GM23338 (cell line): Measurements from ENCODE around the gene MPP2. TPM values are rescaled to one million over a fixed set of nuclear protein-coding genes. Genes with fewer than 3 reads are reported as not detected.
"Not testable (repeated sequence)": the region's sequence is repeated elsewhere in the genome, so short reads cannot be mapped to it uniquely, and the experiment has no call there.

Experiments
- ATAC-seq: fragments of 200-7000 bp; cut with Tn5 transposase; 3 replicates; pipeline ENCODE4 v1.9.1; 2020
- DNase-seq: peaks from one replicate; pipeline ENCODE4 v3.0.0-alpha.2; 2015; ENCODE audit warnings: low spot score
- H2AFZ ChIP-seq: fragments of 200-600 bp; sonication (generic); 2 replicates; pipeline ENCODE4 v1.8.0; 2016; ENCODE audit warnings: antibody characterized with exemption, mild to moderate bottlenecking, moderate library complexity
- H3F3A ChIP-seq: fragments of 200-600 bp; sonication (generic); replicated peaks from 2 replicates; pipeline ENCODE4 v1.8.0; 2017; ENCODE audit warnings: antibody characterized with exemption, mixed run types, low read depth
- H3K27ac ChIP-seq: fragments of 200-600 bp; sonication (generic); 2 replicates; pipeline ENCODE4 v1.6.1; 2016; ENCODE audit warnings: low read depth
- H3K27me3 ChIP-seq: fragments of 200-600 bp; sonication (generic); 2 replicates; pipeline ENCODE4 v1.8.0; 2016; ENCODE audit warnings: mild to moderate bottlenecking, mixed run types, moderate library complexity; ENCODE audit not compliant: insufficient read depth
- H3K36me3 ChIP-seq: fragments of 200-600 bp; sonication (generic); 2 replicates; pipeline ENCODE4 v1.8.0; 2016; ENCODE audit warnings: mild to moderate bottlenecking; ENCODE audit not compliant: insufficient read depth
- H3K4me1 ChIP-seq: fragments of 200-600 bp; sonication (generic); 2 replicates; pipeline ENCODE4 v1.8.0; 2016; ENCODE audit warnings: mild to moderate bottlenecking, moderate library complexity; ENCODE audit not compliant: insufficient read depth
- H3K4me2 ChIP-seq: fragments of 200-600 bp; sonication (generic); 2 replicates; pipeline ENCODE4 v1.7.1; 2017; ENCODE audit warnings: mixed run types
- H3K4me3 ChIP-seq: fragments of 200-600 bp; sonication (generic); 2 replicates; pipeline ENCODE4 v1.6.1; 2016; ENCODE audit warnings: mixed run types
- H3K79me2 ChIP-seq: fragments of 200-600 bp; sonication (generic); replicated peaks from 2 replicates; pipeline ENCODE4 v1.8.0; 2017; ENCODE audit warnings: mild to moderate bottlenecking; ENCODE audit not compliant: insufficient read depth
- H3K9me2 ChIP-seq: fragments of 200-600 bp; sonication (generic); 2 replicates; pipeline ENCODE4 v1.8.0; 2017; ENCODE audit not compliant: insufficient read depth
- H4K20me1 ChIP-seq: fragments of 200-600 bp; sonication (generic); replicated peaks from 2 replicates; pipeline ENCODE4 v1.8.0; 2017; ENCODE audit warnings: mild to moderate bottlenecking; ENCODE audit not compliant: insufficient read depth
- H3K27ac Mint-ChIP-seq: 2 replicates; pipeline ENCODE4 v1.8.0; 2020; ENCODE audit warnings: inconsistent platforms, mild to moderate bottlenecking, moderate library complexity, mixed read lengths
- H3K27me3 Mint-ChIP-seq: 3 replicates; pipeline ENCODE4 v1.8.0; 2022; ENCODE audit warnings: low read depth, mild to moderate bottlenecking, moderate library complexity, mixed read lengths, inconsistent platforms; ENCODE audit not compliant: insufficient read depth, poor library complexity
- H3K36me3 Mint-ChIP-seq: 3 replicates; pipeline ENCODE4 v1.8.0; 2021; ENCODE audit warnings: low read depth, mild to moderate bottlenecking, inconsistent platforms, moderate library complexity, mixed read lengths
- H3K4me1 Mint-ChIP-seq: 3 replicates; pipeline ENCODE4 v1.8.0; 2020; ENCODE audit warnings: mild to moderate bottlenecking, inconsistent platforms, mixed read lengths
- H3K4me3 Mint-ChIP-seq: 3 replicates; pipeline ENCODE4 v1.8.0; 2021; ENCODE audit warnings: moderate library complexity, mild to moderate bottlenecking, inconsistent platforms, mixed read lengths
- H3K9me3 Mint-ChIP-seq: 3 replicates; pipeline ENCODE4 v1.8.0; 2020; ENCODE audit warnings: moderate library complexity, mild to moderate bottlenecking, inconsistent platforms, mixed read lengths
- CREB1 ChIP-seq: fragments of 250-450 bp; sonication (Bioruptor Pico); IDR thresholded peaks from 2 replicates; pipeline ENCODE4 v1.5.0; 2020; ENCODE audit warnings: low read depth, mild to moderate bottlenecking, moderate library complexity
- EZH2phosphoT487 ChIP-seq: fragments of 200-600 bp; sonication (generic); IDR thresholded peaks from one replicate; pipeline ENCODE4 v1.8.1; 2018; ENCODE audit warnings: antibody characterized with exemption; ENCODE audit not compliant: unreplicated experiment
- JUNB ChIP-seq: IDR thresholded peaks from one replicate; pipeline ENCODE4 v1.6.1; 2016; ENCODE audit warnings: antibody characterized with exemption; ENCODE audit not compliant: unreplicated experiment
- polyA plus RNA-seq: library from polyadenylated mRNA; unstranded; fragments of >200 nt; fragmentation: Nextera tagmentation; extraction: Ambion mirVana; gene quantifications from 2 replicates; pipeline ENCODE4 v1.2.1, GENCODE V29; 2016
- total RNA-seq: library from RNA; depleted of rRNA; stranded (reverse); fragments of >200 nt; shearing (Covaris generic); gene quantifications from 2 replicates; pipeline ENCODE4 v1.2.3, GENCODE V29; 2014
- TF ChIP-seq, protein P1 (sequence below): fragments of 250-450 bp; sonication (Bioruptor Pico); IDR thresholded peaks from 2 replicates; pipeline ENCODE4 v1.5.0; 2020; ENCODE audit warnings: mild to moderate bottlenecking, moderate library complexity
- TF ChIP-seq, protein P2 (sequence below), 2 experiments: fragments of 200-600 bp in 1 of 2; sonication (generic) in 1 of 2; conservative IDR thresholded peaks; 2 replicates each; pipeline versions ENCODE4 v1.5.1 to v1.6.1; 2016 to 2017; ENCODE audit warnings: antibody characterized with exemption in 2 of 2, low read depth in 2 of 2, mild to moderate bottlenecking in 2 of 2, moderate library complexity in 1 of 2
- TF ChIP-seq, protein P3 (sequence below): IDR thresholded peaks from 2 replicates; pipeline ENCODE4 v1.6.1; 2016; ENCODE audit warnings: antibody characterized with exemption

MPP2 gene
- total and polyA plus RNA-seq, 2 experiments from 2014 or later: 7.8 to 20.7 TPM

DNA sequence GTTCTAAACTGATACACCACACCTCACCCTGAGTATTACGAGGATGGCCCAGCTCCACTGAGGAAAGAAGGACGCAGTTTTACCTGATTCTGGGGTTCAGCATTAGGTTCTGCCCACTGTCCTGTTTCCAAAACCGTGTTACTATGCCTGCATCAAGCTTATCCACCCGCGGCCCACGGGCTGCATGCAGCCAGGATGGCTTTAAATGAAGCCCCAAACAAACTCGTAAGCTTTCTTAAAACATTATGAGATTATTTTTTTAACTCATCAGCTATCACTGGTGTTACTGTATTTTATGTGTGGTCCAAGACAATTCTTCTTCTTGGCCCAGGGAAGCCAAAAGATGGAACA is 64.4 kb downstream of the MPP2 start:
- Histone ChIP-seq H3K36me3 (no peaks in the 10 kb centered on the region), H3K79me2 (no peaks in the 10 kb centered on the region), H3K9me2 (no peaks in the 10 kb centered on the region), H3K4me3 (no peak overlapping the region), H3K27me3 (peaks cover 7% of the 10 kb centered on the region; the same call in 1 of the 2 replicates), H3F3A (no peaks in the 10 kb centered on the region), H3K27ac (no peak overlapping the region), H3K4me1 (peaks cover 11% of the 10 kb centered on the region; the same call in 1 of the 2 replicates), H2AFZ (no peak overlapping the region), H3K4me2 (no peak overlapping the region), H4K20me1 (no peaks in the 10 kb centered on the region)
- H3K27me3 Mint-ChIP-seq: peaks cover 6% of the 10 kb centered on the region
- no peaks in the 10 kb centered on the region for H3K36me3 Mint-ChIP-seq
- H3K4me1 Mint-ChIP-seq: peaks cover 25% of the 10 kb centered on the region
- H3K27ac Mint-ChIP-seq: no peak overlapping the region
- DNase-seq (no peak), ATAC-seq (no peak)
- TF ChIP-seq, protein P1, sequence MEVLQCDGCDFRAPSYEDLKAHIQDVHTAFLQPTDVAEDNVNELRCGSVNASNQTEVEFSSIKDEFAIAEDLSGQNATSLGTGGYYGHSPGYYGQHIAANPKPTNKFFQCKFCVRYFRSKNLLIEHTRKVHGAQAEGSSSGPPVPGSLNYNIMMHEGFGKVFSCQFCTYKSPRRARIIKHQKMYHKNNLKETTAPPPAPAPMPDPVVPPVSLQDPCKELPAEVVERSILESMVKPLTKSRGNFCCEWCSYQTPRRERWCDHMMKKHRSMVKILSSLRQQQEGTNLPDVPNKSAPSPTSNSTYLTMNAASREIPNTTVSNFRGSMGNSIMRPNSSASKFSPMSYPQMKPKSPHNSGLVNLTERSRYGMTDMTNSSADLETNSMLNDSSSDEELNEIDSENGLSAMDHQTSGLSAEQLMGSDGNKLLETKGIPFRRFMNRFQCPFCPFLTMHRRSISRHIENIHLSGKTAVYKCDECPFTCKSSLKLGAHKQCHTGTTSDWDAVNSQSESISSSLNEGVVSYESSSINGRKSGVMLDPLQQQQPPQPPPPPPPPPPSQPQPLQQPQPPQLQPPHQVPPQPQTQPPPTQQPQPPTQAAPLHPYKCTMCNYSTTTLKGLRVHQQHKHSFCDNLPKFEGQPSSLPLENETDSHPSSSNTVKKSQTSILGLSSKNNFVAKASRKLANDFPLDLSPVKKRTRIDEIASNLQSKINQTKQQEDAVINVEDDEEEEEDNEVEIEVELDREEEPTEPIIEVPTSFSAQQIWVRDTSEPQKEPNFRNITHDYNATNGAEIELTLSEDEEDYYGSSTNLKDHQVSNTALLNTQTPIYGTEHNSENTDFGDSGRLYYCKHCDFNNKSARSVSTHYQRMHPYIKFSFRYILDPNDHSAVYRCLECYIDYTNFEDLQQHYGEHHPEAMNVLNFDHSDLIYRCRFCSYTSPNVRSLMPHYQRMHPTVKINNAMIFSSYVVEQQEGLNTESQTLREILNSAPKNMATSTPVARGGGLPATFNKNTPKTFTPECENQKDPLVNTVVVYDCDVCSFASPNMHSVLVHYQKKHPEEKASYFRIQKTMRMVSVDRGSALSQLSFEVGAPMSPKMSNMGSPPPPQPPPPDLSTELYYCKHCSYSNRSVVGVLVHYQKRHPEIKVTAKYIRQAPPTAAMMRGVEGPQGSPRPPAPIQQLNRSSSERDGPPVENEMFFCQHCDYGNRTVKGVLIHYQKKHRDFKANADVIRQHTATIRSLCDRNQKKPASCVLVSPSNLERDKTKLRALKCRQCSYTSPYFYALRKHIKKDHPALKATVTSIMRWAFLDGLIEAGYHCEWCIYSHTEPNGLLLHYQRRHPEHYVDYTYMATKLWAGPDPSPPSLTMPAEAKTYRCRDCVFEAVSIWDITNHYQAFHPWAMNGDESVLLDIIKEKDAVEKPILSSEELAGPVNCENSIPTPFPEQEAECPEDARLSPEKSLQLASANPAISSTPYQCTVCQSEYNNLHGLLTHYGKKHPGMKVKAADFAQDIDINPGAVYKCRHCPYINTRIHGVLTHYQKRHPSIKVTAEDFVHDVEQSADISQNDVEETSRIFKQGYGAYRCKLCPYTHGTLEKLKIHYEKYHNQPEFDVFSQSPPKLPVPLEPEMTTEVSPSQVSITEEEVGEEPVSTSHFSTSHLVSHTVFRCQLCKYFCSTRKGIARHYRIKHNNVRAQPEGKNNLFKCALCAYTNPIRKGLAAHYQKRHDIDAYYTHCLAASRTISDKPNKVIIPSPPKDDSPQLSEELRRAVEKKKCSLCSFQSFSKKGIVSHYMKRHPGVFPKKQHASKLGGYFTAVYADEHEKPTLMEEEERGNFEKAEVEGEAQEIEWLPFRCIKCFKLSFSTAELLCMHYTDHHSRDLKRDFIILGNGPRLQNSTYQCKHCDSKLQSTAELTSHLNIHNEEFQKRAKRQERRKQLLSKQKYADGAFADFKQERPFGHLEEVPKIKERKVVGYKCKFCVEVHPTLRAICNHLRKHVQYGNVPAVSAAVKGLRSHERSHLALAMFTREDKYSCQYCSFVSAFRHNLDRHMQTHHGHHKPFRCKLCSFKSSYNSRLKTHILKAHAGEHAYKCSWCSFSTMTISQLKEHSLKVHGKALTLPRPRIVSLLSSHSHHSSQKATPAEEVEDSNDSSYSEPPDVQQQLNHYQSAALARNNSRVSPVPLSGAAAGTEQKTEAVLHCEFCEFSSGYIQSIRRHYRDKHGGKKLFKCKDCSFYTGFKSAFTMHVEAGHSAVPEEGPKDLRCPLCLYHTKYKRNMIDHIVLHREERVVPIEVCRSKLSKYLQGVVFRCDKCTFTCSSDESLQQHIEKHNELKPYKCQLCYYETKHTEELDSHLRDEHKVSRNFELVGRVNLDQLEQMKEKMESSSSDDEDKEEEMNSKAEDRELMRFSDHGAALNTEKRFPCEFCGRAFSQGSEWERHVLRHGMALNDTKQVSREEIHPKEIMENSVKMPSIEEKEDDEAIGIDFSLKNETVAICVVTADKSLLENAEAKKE (CRISPR knock-in tag): no peak
- TF ChIP-seq, protein P2, sequence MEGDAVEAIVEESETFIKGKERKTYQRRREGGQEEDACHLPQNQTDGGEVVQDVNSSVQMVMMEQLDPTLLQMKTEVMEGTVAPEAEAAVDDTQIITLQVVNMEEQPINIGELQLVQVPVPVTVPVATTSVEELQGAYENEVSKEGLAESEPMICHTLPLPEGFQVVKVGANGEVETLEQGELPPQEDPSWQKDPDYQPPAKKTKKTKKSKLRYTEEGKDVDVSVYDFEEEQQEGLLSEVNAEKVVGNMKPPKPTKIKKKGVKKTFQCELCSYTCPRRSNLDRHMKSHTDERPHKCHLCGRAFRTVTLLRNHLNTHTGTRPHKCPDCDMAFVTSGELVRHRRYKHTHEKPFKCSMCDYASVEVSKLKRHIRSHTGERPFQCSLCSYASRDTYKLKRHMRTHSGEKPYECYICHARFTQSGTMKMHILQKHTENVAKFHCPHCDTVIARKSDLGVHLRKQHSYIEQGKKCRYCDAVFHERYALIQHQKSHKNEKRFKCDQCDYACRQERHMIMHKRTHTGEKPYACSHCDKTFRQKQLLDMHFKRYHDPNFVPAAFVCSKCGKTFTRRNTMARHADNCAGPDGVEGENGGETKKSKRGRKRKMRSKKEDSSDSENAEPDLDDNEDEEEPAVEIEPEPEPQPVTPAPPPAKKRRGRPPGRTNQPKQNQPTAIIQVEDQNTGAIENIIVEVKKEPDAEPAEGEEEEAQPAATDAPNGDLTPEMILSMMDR (conservative IDR thresholded peaks at IDR 0.05; ENCODE audit: low read depth in 2 of 2): no peak
- no peak for TF ChIP-seq JUNB
- TF ChIP-seq, protein P3, sequence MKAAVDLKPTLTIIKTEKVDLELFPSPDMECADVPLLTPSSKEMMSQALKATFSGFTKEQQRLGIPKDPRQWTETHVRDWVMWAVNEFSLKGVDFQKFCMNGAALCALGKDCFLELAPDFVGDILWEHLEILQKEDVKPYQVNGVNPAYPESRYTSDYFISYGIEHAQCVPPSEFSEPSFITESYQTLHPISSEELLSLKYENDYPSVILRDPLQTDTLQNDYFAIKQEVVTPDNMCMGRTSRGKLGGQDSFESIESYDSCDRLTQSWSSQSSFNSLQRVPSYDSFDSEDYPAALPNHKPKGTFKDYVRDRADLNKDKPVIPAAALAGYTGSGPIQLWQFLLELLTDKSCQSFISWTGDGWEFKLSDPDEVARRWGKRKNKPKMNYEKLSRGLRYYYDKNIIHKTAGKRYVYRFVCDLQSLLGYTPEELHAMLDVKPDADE: no peak
- no peak for TF ChIP-seq CREB1 (CRISPR knock-in tag)
- TF ChIP-seq EZH2phosphoT487: no peak
- H3K9me3 Mint-ChIP-seq: no peaks in the 10 kb centered on the region
- H3K4me3 Mint-ChIP-seq: no peak overlapping the region

DNA sequence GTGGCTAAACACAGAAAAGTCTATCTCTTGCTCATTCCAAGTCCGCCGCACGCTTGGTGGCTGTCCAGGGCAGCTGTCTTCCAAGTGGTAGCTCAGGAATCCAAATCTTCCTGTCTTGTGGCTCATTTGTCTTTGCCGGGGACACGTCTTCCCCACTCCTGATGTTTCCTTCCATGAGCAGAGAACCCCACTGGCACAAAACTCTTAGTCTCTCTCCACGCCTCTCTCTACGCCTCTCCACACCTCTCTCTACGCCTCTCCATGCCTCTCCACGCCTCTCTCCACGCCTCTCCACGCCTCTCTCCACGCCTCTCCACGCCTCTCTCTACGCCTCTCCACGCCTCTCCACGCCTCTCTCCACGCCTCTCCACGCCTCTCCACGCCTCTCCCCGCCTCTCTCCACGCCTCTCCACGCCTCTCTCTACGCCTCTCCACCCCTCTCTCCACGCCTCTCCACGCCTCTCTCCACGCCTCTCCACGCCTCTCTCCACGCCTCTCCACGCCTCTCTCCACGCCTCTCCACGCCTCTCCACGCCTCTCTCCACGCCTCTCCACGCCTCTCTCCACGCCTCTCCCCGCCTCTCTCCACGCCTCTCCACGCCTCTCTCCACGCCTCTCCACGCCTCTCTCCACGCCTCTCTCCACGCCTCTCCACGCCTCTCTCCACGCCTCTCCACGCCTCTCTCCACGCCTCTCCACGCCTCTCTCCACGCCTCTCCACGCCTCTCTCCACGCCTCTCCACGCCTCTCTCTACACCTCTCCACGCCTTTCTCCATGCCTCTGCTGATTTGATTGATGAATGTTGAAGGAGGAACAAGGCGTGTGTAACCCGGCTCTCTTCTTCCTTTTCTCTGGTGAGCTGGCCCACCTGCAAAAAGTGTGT is 65.0 kb downstream of the MPP2 start:
- not testable (repeated sequence) for DNase-seq, H3K27me3 ChIP-seq, H3K9me2 ChIP-seq, H3K4me1 ChIP-seq, H3K36me3 Mint-ChIP-seq, H3K27ac ChIP-seq, H4K20me1 ChIP-seq, ATAC-seq, H3K36me3 ChIP-seq, H3K4me3 Mint-ChIP-seq, H2AFZ ChIP-seq, H3K9me3 Mint-ChIP-seq, H3K27ac Mint-ChIP-seq, H3K27me3 Mint-ChIP-seq, H3K4me3 ChIP-seq, H3F3A ChIP-seq, H3K4me2 ChIP-seq, H3K79me2 ChIP-seq
- peaks cover 21% of the 10 kb centered on the region for H3K4me1 Mint-ChIP-seq
